Astrocyte (in vitro differentiated cells and primary cell): Measurements from ENCODE around the gene C8A. TPM values are rescaled to one million over a fixed set of nuclear protein-coding genes. Genes with fewer than 3 reads are reported as not detected.

Source experiments
- DNase-seq: peaks from one replicate; pipeline ENCODE4 v3.0.0-alpha.2; 2010; ENCODE audit warnings: low read depth
- FAIRE-seq: peaks from 2 replicates; lab custom pipeline; 2011; peaks lifted over from hg19 to GRCh38; lab: Jason Lieb, UNC
- H2AFZ ChIP-seq: 2 replicates; pipeline ENCODE4 v1.6.0; 2012; ENCODE audit warnings: low read depth, low read length, inconsistent platforms
- H3K27ac ChIP-seq: 2 replicates; pipeline ENCODE4 v1.5.1; 2011; ENCODE audit warnings: low read depth, low read length, inconsistent platforms
- H3K27me3 ChIP-seq: 2 replicates; pipeline ENCODE4 v1.6.0; 2011; ENCODE audit warnings: low read length, inconsistent platforms; ENCODE audit not compliant: insufficient read depth
- H3K36me3 ChIP-seq: 2 replicates; pipeline ENCODE4 v1.5.1; 2011; ENCODE audit warnings: low read length, inconsistent platforms; ENCODE audit not compliant: insufficient read depth
- H3K4me1 ChIP-seq: 2 replicates; pipeline ENCODE4 v1.5.1; 2011; ENCODE audit warnings: low read length, inconsistent platforms; ENCODE audit not compliant: insufficient read depth
- H3K4me2 ChIP-seq: 2 replicates; pipeline ENCODE4 v1.6.0; 2012; ENCODE audit warnings: low read length, inconsistent platforms
- H3K4me3 ChIP-seq: 2 replicates; pipeline ENCODE4 v1.5.1; 2011; ENCODE audit warnings: low read depth, mild to moderate bottlenecking, low read length, inconsistent platforms; ENCODE audit not compliant: insufficient read depth
- H3K79me2 ChIP-seq: 2 replicates; pipeline ENCODE4 v1.6.0; 2012; ENCODE audit warnings: mild to moderate bottlenecking, low read length, inconsistent platforms; ENCODE audit not compliant: insufficient read depth
- H3K9ac ChIP-seq: 2 replicates; pipeline ENCODE4 v1.6.0; 2012; ENCODE audit warnings: mild to moderate bottlenecking, low read length, inconsistent platforms
- H3K9me3 ChIP-seq: 2 replicates; pipeline ENCODE4 v1.5.1; 2012; ENCODE audit warnings: low read depth, mild to moderate bottlenecking, low read length, inconsistent platforms; ENCODE audit not compliant: insufficient read depth
- H4K20me1 ChIP-seq: 2 replicates; pipeline ENCODE4 v1.6.0; 2012; ENCODE audit warnings: low read length, inconsistent platforms; ENCODE audit not compliant: insufficient read depth
- H3K27ac Mint-ChIP-seq: one replicate; pipeline ENCODE4 v1.8.0; 2021; ENCODE audit warnings: mild to moderate bottlenecking, mixed read lengths; ENCODE audit not compliant: unreplicated experiment
- H3K27me3 Mint-ChIP-seq: one replicate; pipeline ENCODE4 v1.8.0; 2021; ENCODE audit warnings: low read depth, mixed read lengths; ENCODE audit not compliant: unreplicated experiment
- H3K36me3 Mint-ChIP-seq: one replicate; pipeline ENCODE4 v1.8.0; 2021; ENCODE audit warnings: low read depth, mixed read lengths; ENCODE audit not compliant: unreplicated experiment
- H3K4me1 Mint-ChIP-seq: one replicate; pipeline ENCODE4 v1.8.0; 2021; ENCODE audit warnings: low read depth, mixed read lengths; ENCODE audit not compliant: unreplicated experiment
- H3K4me3 Mint-ChIP-seq: one replicate; pipeline ENCODE4 v1.8.0; 2021; ENCODE audit warnings: mild to moderate bottlenecking, moderate library complexity, mixed read lengths; ENCODE audit not compliant: unreplicated experiment
- H3K9me3 Mint-ChIP-seq: one replicate; pipeline ENCODE4 v1.8.0; 2021; ENCODE audit warnings: mild to moderate bottlenecking, mixed read lengths; ENCODE audit not compliant: unreplicated experiment
- CTCF ChIP-seq: IDR thresholded peaks from 2 replicates; pipeline ENCODE4 v1.5.1; 2011; ENCODE audit warnings: low read depth, mild to moderate bottlenecking, inconsistent platforms, low read length, moderate library complexity; ENCODE audit not compliant: insufficient read depth
- EZH2 ChIP-seq: IDR thresholded peaks from 2 replicates; pipeline ENCODE4 v1.6.1; 2012; ENCODE audit warnings: mild to moderate bottlenecking, low read length, inconsistent platforms; ENCODE audit not compliant: insufficient read depth
- total RNA-seq: library from RNA; stranded (reverse); gene quantifications from 2 replicates; pipeline ENCODE4 v1.2.1, GENCODE V29; 2021

The C8A gene
- total RNA-seq, 1 donor from 2014 or later, result not detected

GRCh38 chr1:56922507-56922906 is 67.9 kb downstream of the C8A start:
- H3K4me3 ChIP-seq, result no peak overlapping the region
- H3K27me3 ChIP-seq, result no peaks in the 10 kb centered on the region
- FAIRE-seq, result no peak

GRCh38 chr1:56923201-56923600 is 68.6 kb downstream of the C8A start:
- Histone ChIP-seq H3K79me2 (no peaks in the 10 kb centered on the region), H3K9me3 (no peaks in the 10 kb centered on the region), H2AFZ (no peak overlapping the region), H3K4me1 (no peaks in the 10 kb centered on the region), H3K36me3 (no peaks in the 10 kb centered on the region), H3K4me3 (no peak overlapping the region), H3K4me2 (no peak overlapping the region), H3K27ac (no peak overlapping the region), H3K27me3 (no peaks in the 10 kb centered on the region), H4K20me1 (no peaks in the 10 kb centered on the region), H3K9ac (no peak overlapping the region)
- H3K36me3 Mint-ChIP-seq, result peaks cover 1% of the 10 kb centered on the region
- TF ChIP-seq EZH2 (no peak), CTCF (no peak)
- DNase-seq (no peak), FAIRE-seq (no peak)
- peaks cover 6% of the 10 kb centered on the region for H3K9me3 Mint-ChIP-seq
- H3K27me3 Mint-ChIP-seq, result peaks cover 2% of the 10 kb centered on the region
- H3K4me1 Mint-ChIP-seq, result peaks cover 1% of the 10 kb centered on the region
- no peak overlapping the region for H3K27ac Mint-ChIP-seq
- no peak overlapping the region for H3K4me3 Mint-ChIP-seq

More at GRCh38 chr1:56922507-56922906, 67.9 kb downstream of the C8A start:
- H3K36me3 ChIP-seq, result no peaks in the 10 kb centered on the region
- H4K20me1 ChIP-seq, result no peaks in the 10 kb centered on the region
- no peak overlapping the region for H2AFZ ChIP-seq
- H3K4me2 ChIP-seq, result no peak overlapping the region
- no peaks in the 10 kb centered on the region for H3K4me1 ChIP-seq
- H3K9me3 ChIP-seq, result no peaks in the 10 kb centered on the region
- DNase-seq, result no peak
- no peak overlapping the region for H3K4me3 Mint-ChIP-seq
- TF ChIP-seq EZH2 (no peak), CTCF (no peak)
- H3K9me3 Mint-ChIP-seq, result peaks cover 8% of the 10 kb centered on the region
- H3K27me3 Mint-ChIP-seq, result peaks cover 2% of the 10 kb centered on the region
- H3K36me3 Mint-ChIP-seq, result peaks cover 1% of the 10 kb centered on the region
- H3K27ac Mint-ChIP-seq, result no peak overlapping the region
- H3K79me2 ChIP-seq, result no peaks in the 10 kb centered on the region
- H3K4me1 Mint-ChIP-seq, result peaks cover 1% of the 10 kb centered on the region
- no peak overlapping the region for H3K9ac ChIP-seq
- H3K27ac ChIP-seq, result no peak overlapping the region

- H3K4me3 Mint-ChIP-seq, result no peak overlapping the region
- H3K27ac ChIP-seq, result no peak overlapping the region
- peaks cover 1% of the 10 kb centered on the region for H3K4me1 Mint-ChIP-seq
- H3K9ac ChIP-seq, result no peak overlapping the region
- H3K79me2 ChIP-seq, result no peaks in the 10 kb centered on the region
- H3K27ac Mint-ChIP-seq, result no peak overlapping the region
- H3K9me3 ChIP-seq, result peaks cover 2% of the 10 kb centered on the region
- peaks cover 6% of the 10 kb centered on the region for H3K9me3 Mint-ChIP-seq
- no peaks in the 10 kb centered on the region for H3K27me3 ChIP-seq
- H3K4me3 ChIP-seq, result no peak overlapping the region
- no peaks in the 10 kb centered on the region for H3K36me3 ChIP-seq
- no peaks in the 10 kb centered on the region for H4K20me1 ChIP-seq
- TF ChIP-seq EZH2 (no peak), CTCF (no peak)
- no peak overlapping the region for H3K4me2 ChIP-seq
- H3K27me3 Mint-ChIP-seq, result peaks cover 2% of the 10 kb centered on the region
- no peak overlapping the region for H2AFZ ChIP-seq
- H3K36me3 Mint-ChIP-seq, result peaks cover 1% of the 10 kb centered on the region
- no peak for FAIRE-seq
- no peaks in the 10 kb centered on the region for H3K4me1 ChIP-seq
- DNase-seq, result no peak
Measured at GRCh38 chr1:56924116-56924515, 69.5 kb downstream of the C8A start.
